Mesendoderm (in vitro differentiated cells): ENCODE measurements around the gene TEC.
"Not testable (repeated sequence)": the region's sequence is repeated elsewhere in the genome, so short reads cannot be mapped to it uniquely, and the experiment has no call there.

ENCODE experiments used
- DNase-seq: peaks from one replicate; pipeline ENCODE4 v3.0.0; 2013
- H2AK5ac ChIP-seq: 2 replicates; pipeline ENCODE4 v1.6.1; 2013; ENCODE audit warnings: low read length, inconsistent platforms
- H2BK120ac ChIP-seq: 2 replicates; pipeline ENCODE4 v1.6.1; 2013; ENCODE audit warnings: low read depth, mild to moderate bottlenecking, low read length, moderate library complexity, mixed read lengths
- H2BK15ac ChIP-seq: replicated peaks from 2 replicates; pipeline ENCODE4 v1.6.1; 2013; ENCODE audit warnings: low read depth, mild to moderate bottlenecking, moderate library complexity
- H2BK5ac ChIP-seq: 2 replicates; pipeline ENCODE4 v1.6.1; 2013; ENCODE audit warnings: low read length, inconsistent platforms
- H3K18ac ChIP-seq: 2 replicates; pipeline ENCODE4 v1.6.1; 2013; ENCODE audit warnings: mild to moderate bottlenecking, low read length, mixed read lengths
- H3K23ac ChIP-seq: one replicate; pipeline ENCODE4 v1.6.1; 2013; ENCODE audit warnings: low read length
- H3K27ac ChIP-seq: 2 replicates; pipeline ENCODE4 v1.5.1; 2013; ENCODE audit warnings: low read depth, mild to moderate bottlenecking, inconsistent platforms, low read length, moderate library complexity
- H3K27me3 ChIP-seq: 2 replicates; pipeline ENCODE4 v1.6.1; 2013; ENCODE audit warnings: low read length, control low read depth, mild to moderate bottlenecking, inconsistent platforms; ENCODE audit not compliant: insufficient read depth, poor library complexity
- H3K36me3 ChIP-seq: 2 replicates; pipeline ENCODE4 v1.6.1; 2013; ENCODE audit warnings: low read length, inconsistent platforms; ENCODE audit not compliant: control insufficient read depth, insufficient read depth
- H3K4ac ChIP-seq: one replicate; pipeline ENCODE4 v1.6.1; 2013; ENCODE audit warnings: low read depth, mild to moderate bottlenecking, low read length, moderate library complexity
- H3K4me1 ChIP-seq: 2 replicates; pipeline ENCODE4 v1.6.1; 2013; ENCODE audit warnings: low read depth, low read length, inconsistent platforms; ENCODE audit not compliant: control insufficient read depth
- H3K4me2 ChIP-seq: 2 replicates; pipeline ENCODE4 v1.6.1; 2013; ENCODE audit warnings: low read length
- H3K4me3 ChIP-seq: 2 replicates; pipeline ENCODE4 v1.5.1; 2013; ENCODE audit warnings: mild to moderate bottlenecking, low read length
- H3K56ac ChIP-seq: one replicate; pipeline ENCODE4 v1.6.1; 2013; ENCODE audit warnings: low read length
- H3K79me1 ChIP-seq: 2 replicates; pipeline ENCODE4 v1.6.1; 2013; ENCODE audit warnings: low read length, inconsistent platforms
- H3K79me2 ChIP-seq: 2 replicates; pipeline ENCODE4 v1.6.1; 2013; ENCODE audit warnings: mild to moderate bottlenecking, low read length; ENCODE audit not compliant: control insufficient read depth, insufficient read depth
- H3K9ac ChIP-seq: 2 replicates; pipeline ENCODE4 v1.6.1; 2013; ENCODE audit warnings: low read length, inconsistent platforms
- H4K5ac ChIP-seq: one replicate; pipeline ENCODE4 v1.6.1; 2013; ENCODE audit warnings: low read length
- H4K8ac ChIP-seq: one replicate; pipeline ENCODE4 v1.6.1; 2013; ENCODE audit warnings: low read depth, mild to moderate bottlenecking, control low read depth, low read length, moderate library complexity
- WGBS: extraction: QIAGEN DNeasy Blood & Tissue Kit; methylation state at CpG from one replicate; pipeline ENCODE4 v1.1.7; 2013; ENCODE audit warnings: low lambda C conversion rate, missing lambda C conversion rate; ENCODE audit not compliant: insufficient coverage; ENCODE audit errors: extremely low coverage; 5-methylcytosine and 5-hydroxymethylcytosine counted together

The TEC gene

GRCh38 chr4:48164561-48164960 lies 105.1 kb downstream of the TEC start:
- H3K4ac ChIP-seq, H2BK120ac ChIP-seq, H3K18ac ChIP-seq, H2AK5ac ChIP-seq, H3K4me2 ChIP-seq, H3K79me2 ChIP-seq, H3K4me3 ChIP-seq, H3K23ac ChIP-seq, H3K36me3 ChIP-seq, H2BK5ac ChIP-seq, H3K56ac ChIP-seq, H4K8ac ChIP-seq, H4K5ac ChIP-seq, H3K27me3 ChIP-seq, H3K27ac ChIP-seq, H2BK15ac ChIP-seq, H3K79me1 ChIP-seq, H3K9ac ChIP-seq, H3K4me1 ChIP-seq, DNase-seq: not testable (repeated sequence)
- WGBS = no CpG with 5 or more reads among the region's 9 CpGs

- Histone ChIP-seq H4K8ac (no peak overlapping the region), H3K9ac (no peak overlapping the region), H3K4me3 (no peak overlapping the region), H3K23ac (no peak overlapping the region), H3K27ac (no peak overlapping the region), H2AK5ac (no peak overlapping the region), H3K36me3 (no peaks in the 10 kb centered on the region), H3K79me2 (no peaks in the 10 kb centered on the region), H4K5ac (no peak overlapping the region), H2BK120ac (no peak overlapping the region), H3K18ac (no peak overlapping the region), H2BK5ac (no peak overlapping the region), H3K27me3 (no peaks in the 10 kb centered on the region), H3K4me2 (no peak overlapping the region), H3K56ac (no peak overlapping the region), H3K79me1 (no peaks in the 10 kb centered on the region), H3K4ac (no peak overlapping the region), H2BK15ac (no peak overlapping the region), H3K4me1 (no peaks in the 10 kb centered on the region)
- no CpG with 5 or more reads among the region's 1 CpG for WGBS
- DNase-seq = no peak
These were observed 105.9 kb downstream of the TEC start for GRCh38 chr4:48163746-48164145.

- no peaks in the 10 kb centered on the region for H3K27me3 ChIP-seq
- H3K4me2 ChIP-seq = no peak overlapping the region
- no peak for DNase-seq
- H2BK120ac ChIP-seq = no peak overlapping the region
- no peak overlapping the region for H4K8ac ChIP-seq
- no peaks in the 10 kb centered on the region for H3K4me1 ChIP-seq
- no peak overlapping the region for H3K18ac ChIP-seq
- H2BK5ac ChIP-seq = no peak overlapping the region
- no peak overlapping the region for H3K23ac ChIP-seq
- no peak overlapping the region for H2AK5ac ChIP-seq
- no peaks in the 10 kb centered on the region for H3K79me2 ChIP-seq
- H3K27ac ChIP-seq = no peak overlapping the region
- H3K79me1 ChIP-seq = no peaks in the 10 kb centered on the region
- no peaks in the 10 kb centered on the region for H3K36me3 ChIP-seq
- no peak overlapping the region for H3K56ac ChIP-seq
- no peak overlapping the region for H2BK15ac ChIP-seq
- H3K4me3 ChIP-seq = no peak overlapping the region
- H3K9ac ChIP-seq = no peak overlapping the region
- no CpG with 5 or more reads among the region's 4 CpGs for WGBS
- no peak overlapping the region for H4K5ac ChIP-seq
- H3K4ac ChIP-seq = no peak overlapping the region
These were observed 107.5 kb downstream of the TEC start for GRCh38 chr4:48162162-48162561.

GRCh38 chr4:48157271-48157670 lies 112.4 kb downstream of the TEC start:
- Histone ChIP-seq H4K8ac (no peak overlapping the region), H3K79me1 (no peaks in the 10 kb centered on the region), H2AK5ac (no peak overlapping the region), H4K5ac (no peak overlapping the region), H3K27ac (no peak overlapping the region), H3K36me3 (no peaks in the 10 kb centered on the region), H3K23ac (no peak overlapping the region), H3K4ac (no peak overlapping the region), H3K4me3 (no peak overlapping the region), H2BK5ac (no peak overlapping the region), H3K27me3 (no peaks in the 10 kb centered on the region), H3K79me2 (no peaks in the 10 kb centered on the region), H3K4me1 (no peaks in the 10 kb centered on the region), H3K56ac (no peak overlapping the region), H3K9ac (no peak overlapping the region), H2BK15ac (no peak overlapping the region), H3K4me2 (no peak overlapping the region), H2BK120ac (no peak overlapping the region), H3K18ac (no peak overlapping the region)
- DNase-seq = no peak
- no CpG with 5 or more reads among the region's 3 CpGs for WGBS

GRCh38 chr4:48156423-48156822 lies 113.2 kb downstream of the TEC start:
- Histone ChIP-seq H3K4ac (no peak overlapping the region), H3K56ac (no peak overlapping the region), H2BK5ac (no peak overlapping the region), H4K5ac (no peak overlapping the region), H2AK5ac (no peak overlapping the region), H3K9ac (no peak overlapping the region), H3K79me1 (no peaks in the 10 kb centered on the region), H3K18ac (no peak overlapping the region), H3K23ac (no peak overlapping the region), H3K27me3 (no peaks in the 10 kb centered on the region), H3K27ac (no peak overlapping the region), H3K4me3 (no peak overlapping the region), H3K4me1 (no peaks in the 10 kb centered on the region), H3K36me3 (no peaks in the 10 kb centered on the region), H2BK15ac (no peak overlapping the region), H3K79me2 (no peaks in the 10 kb centered on the region), H4K8ac (no peak overlapping the region), H2BK120ac (no peak overlapping the region), H3K4me2 (no peak overlapping the region)
- no peak for DNase-seq
- no CpG with 5 or more reads among the region's 1 CpG for WGBS

GRCh38 chr4:48153791-48154550 lies 115.7 kb downstream of the TEC start:
- Histone ChIP-seq H4K8ac (no peak overlapping the region), H3K79me1 (no peaks in the 10 kb centered on the region), H3K18ac (no peak overlapping the region), H3K23ac (no peak overlapping the region), H2BK15ac (no peak overlapping the region), H4K5ac (no peak overlapping the region), H3K56ac (no peak overlapping the region), H3K4me1 (no peaks in the 10 kb centered on the region), H3K27ac (no peak overlapping the region), H2AK5ac (no peak overlapping the region), H2BK5ac (no peak overlapping the region), H3K36me3 (no peaks in the 10 kb centered on the region), H3K4me3 (no peak overlapping the region), H3K9ac (no peak overlapping the region), H3K4ac (no peak overlapping the region), H3K79me2 (no peaks in the 10 kb centered on the region), H3K27me3 (no peaks in the 10 kb centered on the region), H3K4me2 (no peak overlapping the region), H2BK120ac (no peak overlapping the region)
- DNase-seq = no peak
- no CpG with 5 or more reads among the region's 1 CpG for WGBS
